Endometrial microvascular endothelial cells (primary cell): ENCODE measurements around the gene PDCD6IP. TPM values are rescaled to one million over a fixed set of nuclear protein-coding genes. Genes with fewer than 3 reads are reported as not detected.
"Not testable (repeated sequence)": the region's sequence is repeated elsewhere in the genome, so short reads cannot be mapped to it uniquely, and the experiment has no call there.

ENCODE experiments used
- in situ Hi-C: cut with HindIII; loops from 2 replicates; pipeline ENCODE4 v1.10.0; 2017; ENCODE audit warnings: low sequenced_read_pairs, low pct_unique_long_range_greater_than_20kb; ENCODE audit errors: inconsistent ontology term
- total RNA-seq: library from RNA; depleted of rRNA; stranded (reverse); fragments of >200 nt; gene quantifications from one replicate; pipeline ENCODE4 v1.2.3, GENCODE V29; 2015; ENCODE audit errors: inconsistent ontology term

Gene PDCD6IP, protein sequence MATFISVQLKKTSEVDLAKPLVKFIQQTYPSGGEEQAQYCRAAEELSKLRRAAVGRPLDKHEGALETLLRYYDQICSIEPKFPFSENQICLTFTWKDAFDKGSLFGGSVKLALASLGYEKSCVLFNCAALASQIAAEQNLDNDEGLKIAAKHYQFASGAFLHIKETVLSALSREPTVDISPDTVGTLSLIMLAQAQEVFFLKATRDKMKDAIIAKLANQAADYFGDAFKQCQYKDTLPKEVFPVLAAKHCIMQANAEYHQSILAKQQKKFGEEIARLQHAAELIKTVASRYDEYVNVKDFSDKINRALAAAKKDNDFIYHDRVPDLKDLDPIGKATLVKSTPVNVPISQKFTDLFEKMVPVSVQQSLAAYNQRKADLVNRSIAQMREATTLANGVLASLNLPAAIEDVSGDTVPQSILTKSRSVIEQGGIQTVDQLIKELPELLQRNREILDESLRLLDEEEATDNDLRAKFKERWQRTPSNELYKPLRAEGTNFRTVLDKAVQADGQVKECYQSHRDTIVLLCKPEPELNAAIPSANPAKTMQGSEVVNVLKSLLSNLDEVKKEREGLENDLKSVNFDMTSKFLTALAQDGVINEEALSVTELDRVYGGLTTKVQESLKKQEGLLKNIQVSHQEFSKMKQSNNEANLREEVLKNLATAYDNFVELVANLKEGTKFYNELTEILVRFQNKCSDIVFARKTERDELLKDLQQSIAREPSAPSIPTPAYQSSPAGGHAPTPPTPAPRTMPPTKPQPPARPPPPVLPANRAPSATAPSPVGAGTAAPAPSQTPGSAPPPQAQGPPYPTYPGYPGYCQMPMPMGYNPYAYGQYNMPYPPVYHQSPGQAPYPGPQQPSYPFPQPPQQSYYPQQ
- 260 TPM for total RNA-seq

DNA sequence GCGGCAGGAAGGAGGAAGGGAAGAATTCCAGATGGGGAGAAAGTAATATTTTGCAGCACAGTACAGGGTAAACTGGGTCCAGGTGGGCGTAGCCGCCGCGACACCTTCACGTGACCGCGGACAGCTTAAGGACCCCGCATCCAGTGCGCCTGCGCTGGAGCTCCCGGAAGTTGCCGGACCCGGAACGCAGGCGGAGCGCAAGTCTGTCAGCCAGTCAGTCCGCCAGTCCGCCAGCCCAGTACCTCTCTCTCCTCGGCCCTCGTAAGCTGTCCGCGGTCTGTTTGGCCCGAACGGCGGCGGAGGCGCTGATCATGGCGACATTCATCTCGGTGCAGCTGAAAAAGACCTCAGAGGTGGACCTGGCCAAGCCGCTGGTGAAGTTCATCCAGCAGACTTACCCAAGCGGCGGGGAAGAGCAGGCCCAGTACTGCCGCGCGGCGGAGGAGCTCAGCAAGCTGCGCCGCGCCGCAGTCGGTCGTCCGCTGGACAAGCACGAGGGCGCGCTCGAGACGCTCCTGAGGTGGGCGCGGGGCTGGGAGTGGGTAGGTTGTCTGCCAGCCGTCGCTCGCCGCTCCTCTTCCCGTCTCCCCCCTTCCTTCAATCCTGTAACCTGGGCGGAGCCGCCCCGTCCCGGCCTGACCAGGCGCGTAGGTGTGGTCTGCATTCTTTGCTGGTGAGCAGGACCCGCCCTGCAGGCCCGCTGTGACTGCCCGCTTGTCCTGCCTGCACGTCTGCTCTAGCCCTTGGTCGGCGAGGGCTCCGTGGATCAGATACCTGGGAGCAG is at the start of gene PDCD6IP:
Gene PDCD6IP (plus strand): TSS at position 213 of the 784 bp plus-strand sequence. CDS start 99 bp downstream, at position 312.
- in situ Hi-C loops = no loop called here

DNA sequence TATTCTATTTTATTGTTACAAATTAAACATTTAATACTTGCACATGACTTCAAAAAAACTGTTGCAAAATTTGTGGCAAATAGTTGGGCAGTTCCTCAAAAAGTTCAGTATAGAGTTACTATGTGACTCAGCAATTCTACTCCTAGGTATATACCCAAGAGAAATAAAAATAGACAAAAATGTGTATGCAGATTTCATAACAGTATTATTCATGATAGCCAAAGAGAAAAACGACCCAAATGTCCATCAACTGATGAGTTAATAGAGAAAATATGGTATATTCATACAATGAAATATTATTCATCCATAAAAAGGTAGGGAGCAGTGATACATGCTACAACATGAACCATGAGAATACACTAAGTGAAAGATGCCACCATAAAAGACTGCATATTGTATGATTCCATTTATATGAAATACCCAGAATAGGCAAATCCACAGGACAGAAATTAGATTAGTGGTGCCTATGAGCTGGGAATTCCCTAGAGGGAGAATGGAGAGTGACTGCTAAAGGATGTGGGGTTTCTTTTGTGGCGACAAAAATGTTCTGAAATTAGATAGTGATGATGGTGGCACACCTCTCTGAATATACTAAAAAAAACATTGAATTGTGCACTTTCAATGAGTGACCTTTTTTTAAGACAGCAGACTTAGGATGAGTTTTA is 48.8 kb upstream of the PDCD6IP start:
- in situ Hi-C loops = no loop called here

DNA sequence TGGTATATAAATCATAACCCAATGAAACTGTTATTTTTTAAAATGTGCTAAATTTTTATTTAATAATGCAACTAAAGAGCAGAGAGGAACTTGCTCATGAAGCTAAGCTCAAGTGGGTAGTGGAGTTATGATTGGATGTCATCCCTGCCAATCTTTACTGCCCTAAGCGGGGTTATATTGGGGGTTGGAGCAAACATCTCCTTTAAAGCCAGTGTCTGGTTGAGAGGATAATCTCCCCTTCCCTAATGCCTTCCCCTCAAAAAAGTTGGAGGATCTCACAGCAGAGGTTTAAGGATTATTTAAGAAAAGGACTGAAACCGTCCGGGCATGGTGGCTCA is 48.2 kb upstream of the PDCD6IP start:
- in situ Hi-C loops = no loop called here

DNA sequence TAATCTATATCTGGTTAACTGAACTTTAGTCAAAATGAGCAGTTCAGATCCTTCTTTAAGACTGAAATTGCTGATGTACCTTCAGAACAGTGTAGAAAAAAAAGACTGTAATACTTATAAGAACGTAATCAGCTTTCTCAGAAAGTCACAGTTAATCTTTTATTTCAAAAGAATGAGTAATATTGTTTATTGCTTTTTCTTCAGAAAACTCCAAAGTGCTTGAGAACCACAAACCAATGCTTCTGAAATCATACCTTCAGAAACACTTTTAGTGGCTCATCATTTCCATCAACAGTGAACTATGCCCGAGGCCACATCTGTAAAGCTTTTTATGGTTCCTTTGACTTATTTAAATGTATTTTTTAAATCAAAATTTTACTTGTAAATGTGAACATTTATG is 47.1 kb upstream of the PDCD6IP start:
- in situ Hi-C loops = no loop called here

DNA sequence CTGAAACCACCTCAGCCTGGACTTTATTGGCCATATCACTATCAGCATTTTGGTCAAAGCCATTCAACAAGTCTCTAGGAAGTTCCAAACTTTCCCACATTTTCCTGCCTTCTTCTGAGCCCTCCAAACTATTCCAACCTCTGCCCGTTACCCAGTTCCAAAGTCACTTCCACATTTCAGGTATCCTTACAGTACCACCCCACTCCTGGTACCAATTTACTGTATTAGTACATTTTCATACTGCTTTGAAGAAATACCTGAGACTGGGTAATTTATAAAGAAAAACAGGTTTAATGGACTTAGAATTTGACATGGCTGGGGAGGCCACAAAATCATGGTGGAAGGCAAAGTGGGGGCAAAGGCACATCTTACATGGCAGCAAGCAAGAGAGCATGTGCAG is 44.0 kb upstream of the PDCD6IP start:
- in situ Hi-C loops = not testable (repeated sequence)

DNA sequence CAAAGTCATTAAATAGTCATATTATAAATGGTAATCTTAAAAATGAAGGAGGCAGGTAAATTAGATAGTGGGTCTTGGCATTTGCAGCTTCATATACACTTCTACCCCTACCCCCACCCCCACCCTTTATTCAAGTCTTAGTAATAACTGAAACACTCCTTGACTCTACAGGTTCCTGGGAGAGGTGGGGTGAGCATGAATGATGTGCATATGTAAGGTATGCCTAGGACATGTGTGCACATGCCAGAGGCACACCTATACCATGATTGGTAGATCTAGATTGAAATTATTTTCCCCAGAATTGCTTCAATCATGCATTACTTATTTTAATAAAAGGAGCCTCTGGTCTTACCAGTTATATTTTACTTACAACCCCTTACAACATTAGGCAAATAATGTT is 40.1 kb upstream of the PDCD6IP start:
- in situ Hi-C loops = no loop called here

DNA sequence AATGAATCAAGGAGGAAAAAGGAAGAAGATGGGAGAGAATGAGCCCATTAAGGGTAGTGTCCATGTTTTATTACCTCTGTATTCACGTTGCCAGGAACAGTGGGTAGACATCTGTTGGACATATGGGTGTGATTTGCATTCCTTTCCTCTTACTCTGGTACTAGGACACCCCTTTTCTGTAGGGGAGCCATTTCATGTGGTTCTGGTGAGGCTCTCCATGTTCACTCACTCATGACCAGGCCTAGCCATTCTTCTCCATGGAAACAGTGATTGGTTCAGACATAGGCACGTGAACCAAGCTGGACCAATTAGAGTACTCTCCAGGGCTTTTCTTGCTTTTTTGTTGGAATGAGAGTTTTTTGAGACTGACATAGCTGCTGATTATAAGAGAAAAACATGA is 39.6 kb upstream of the PDCD6IP start:
- in situ Hi-C loops = no loop called here

DNA sequence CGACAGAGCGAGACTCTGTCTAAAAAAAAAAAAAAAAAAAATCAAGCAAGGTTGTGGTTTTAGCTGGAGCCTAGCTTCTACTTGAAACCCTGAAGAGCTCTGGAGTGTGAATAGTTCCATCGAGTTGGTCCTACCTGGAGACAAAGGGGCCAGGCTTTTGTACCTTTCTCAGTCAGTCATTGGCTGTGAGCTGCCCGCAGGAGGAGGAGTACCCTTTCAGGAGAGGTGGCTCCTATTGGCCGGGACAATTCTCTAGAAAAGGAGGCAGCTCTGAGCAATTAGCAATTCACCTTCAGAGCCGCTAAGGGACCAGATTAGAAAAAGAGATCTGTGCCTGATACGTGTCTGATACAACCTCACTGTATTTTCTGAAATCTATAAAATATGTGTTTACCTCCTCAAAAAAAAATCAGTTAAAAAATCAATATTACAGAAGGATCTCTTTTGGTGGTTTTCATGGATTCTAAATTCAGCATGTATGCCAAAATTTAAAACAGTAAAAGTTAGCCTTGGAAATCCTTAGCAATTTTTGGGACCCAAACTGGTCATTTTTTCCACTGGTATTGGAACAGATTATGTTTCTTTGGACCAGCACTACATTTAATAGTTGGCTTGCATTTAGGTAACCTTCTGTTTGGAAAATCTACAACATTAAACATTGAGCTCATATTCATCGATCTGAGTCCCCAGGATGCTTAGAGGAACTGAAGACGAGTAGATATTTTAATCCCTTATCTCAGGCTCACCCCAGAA is 29.7 kb upstream of the PDCD6IP start:
- in situ Hi-C loops = no loop called here

DNA sequence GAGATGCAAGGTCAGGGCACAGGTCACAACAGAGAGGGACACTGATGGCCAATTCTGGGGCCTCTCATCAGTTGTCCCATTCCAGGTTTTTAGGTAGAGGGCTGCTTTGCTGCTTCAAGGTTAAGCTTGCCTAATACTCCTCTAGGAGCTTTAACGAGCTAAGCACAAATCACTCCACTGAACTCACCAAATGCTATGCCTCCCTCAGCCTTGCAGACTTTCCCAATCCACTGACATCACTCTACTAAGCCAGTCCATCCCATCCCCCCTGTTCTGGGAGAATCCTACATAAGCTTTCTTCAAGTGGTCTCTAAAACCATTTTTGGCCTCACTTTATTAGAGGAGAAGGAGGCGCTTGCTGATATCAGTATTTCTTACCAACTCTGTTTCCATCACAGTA is 24.8 kb upstream of the PDCD6IP start:
- in situ Hi-C loops = no loop called here

DNA sequence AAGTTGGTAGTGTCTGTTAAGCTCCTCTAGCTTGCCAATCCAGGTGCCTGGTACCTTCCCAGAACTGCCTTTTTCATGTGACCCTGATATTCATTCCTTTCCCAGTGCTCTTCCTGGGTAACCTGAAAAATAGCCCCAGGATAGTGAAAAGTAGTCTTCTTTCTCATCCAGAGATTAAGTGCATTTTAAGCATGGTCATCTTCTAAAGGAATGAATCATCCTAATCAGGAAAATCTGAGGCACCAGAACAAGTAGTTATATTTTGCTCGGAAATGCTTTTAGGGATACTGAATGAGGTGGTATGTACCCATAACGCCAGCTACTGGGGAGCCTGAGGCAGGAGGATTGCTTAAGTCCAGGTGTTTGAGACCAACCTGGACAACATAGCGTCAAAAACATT is 23.1 kb upstream of the PDCD6IP start:
- in situ Hi-C loops = no loop called here

DNA sequence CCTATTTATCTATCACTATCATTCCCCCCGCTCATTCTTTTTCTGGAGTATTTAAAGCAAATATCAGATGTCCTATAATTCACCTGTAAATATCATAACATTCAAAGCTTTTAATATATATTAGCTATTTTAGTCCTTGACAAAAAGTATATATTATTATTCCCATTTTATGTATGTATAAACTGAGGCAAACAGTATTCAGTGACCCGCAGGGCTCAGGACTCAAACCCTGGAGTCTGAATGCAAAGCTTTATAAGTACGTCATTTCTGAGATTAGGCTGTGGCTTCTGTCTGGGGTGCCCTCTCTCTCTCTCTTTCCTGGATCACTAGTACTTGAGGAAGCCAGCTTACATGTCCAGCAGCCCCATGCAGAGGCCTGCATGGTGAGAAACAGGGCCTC is 20.4 kb upstream of the PDCD6IP start:
- in situ Hi-C loops = no loop called here

DNA sequence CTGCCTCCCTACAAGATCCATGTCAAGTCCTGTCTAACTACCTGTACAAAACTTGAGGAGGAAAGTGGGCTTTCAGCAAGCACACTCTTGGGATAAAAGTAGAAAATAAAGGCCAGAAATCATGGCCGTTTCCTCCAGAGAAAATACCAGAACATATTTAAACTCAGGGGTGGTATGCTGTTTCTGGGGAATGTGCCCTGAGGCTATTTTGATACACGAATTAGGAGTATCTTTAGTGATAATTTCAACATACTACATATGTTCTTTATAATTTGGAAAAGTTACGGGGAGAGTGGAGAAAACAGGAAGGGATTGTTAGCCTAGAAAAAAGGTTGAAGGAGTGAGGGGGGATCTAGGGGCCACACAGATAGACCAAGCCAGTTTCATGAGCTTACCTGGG is 18.7 kb upstream of the PDCD6IP start:
- in situ Hi-C loops = no loop called here

DNA sequence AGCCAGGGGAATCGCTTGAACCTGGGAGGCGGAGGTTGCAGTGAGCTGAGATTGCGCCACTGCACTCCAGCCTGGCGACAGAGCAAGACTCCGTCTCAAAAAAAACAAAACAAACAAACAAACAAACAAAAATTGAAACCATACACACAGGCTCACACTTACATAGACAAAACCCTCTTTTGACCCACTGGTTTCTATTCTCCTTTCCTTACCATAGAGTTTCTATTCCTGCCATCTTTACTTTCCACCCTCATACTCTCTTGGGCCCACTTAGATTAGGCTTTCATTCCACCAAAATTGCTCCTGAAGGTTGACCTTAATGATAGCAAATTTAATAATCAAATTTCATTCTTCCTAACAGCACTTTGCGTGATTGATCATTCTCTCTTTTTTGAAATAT is 17.0 kb upstream of the PDCD6IP start:
- in situ Hi-C loops = not testable (repeated sequence)

DNA sequence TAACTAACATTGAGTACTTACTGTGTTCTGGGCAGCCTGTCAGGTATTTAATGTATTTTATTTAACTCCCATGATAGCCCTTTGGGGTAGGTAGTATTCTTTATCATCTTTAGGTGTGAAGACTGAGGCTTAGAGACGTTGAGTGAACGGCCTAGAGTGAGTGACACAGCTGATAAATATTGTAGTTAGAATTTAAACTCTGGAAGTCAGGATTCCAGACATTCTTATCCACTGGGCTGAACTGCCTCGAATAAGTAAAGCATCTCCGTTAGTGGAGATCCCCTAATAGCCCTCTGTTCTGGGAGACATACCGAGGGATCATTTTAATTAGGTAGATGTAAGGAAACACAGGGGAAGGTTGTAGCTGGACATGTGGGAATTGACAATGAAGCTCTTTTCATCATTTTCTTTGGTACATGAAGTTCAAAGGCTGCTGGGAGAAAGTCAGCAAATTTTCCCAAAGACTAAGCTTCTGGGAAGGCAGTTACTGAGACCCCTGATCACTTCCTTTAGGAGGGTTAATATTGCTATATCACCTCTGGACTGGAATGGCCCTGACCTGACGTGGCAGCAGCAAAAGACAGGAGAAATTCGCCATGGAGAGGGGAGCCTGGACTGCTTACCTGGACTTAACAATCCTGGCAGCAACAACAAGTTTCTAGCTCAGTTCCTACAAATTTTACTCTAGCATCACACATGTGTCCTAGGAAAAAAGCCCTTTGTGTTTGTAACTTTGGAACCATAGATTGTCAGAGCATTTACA is 11.7 kb upstream of the PDCD6IP start:
- in situ Hi-C loops = no loop called here

DNA sequence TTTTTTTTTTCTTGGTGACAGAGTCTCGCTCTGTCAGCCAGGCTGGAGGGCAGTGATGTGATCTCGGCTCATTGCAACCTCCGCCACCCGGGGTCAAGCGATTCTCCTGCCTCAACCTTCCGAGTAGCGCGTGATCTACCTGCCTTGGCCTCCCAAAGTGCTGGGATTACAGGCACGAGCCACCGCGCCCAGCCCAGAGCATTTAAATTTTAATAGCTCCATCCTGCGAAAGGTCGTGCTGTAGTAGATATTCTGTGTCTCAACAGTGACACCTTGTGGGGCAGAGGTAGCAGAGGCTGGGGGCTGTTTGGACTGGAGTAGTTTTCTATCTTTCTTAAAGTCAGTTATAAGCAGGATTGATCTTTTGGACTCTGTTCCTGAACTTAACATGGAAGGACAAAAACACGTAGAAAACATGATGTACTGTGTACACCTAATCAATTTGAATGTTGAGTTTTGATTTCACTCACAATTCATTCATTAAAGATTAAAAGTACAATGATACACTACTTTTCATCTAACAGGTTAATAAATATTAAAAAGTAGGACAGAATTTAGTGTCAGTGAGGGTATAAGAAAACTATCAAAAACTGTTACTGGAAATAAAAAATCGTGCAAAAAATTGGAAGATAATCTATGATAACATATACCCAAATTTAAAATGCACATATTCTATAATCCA is 11.0 kb upstream of the PDCD6IP start:
- in situ Hi-C loops = no loop called here

DNA sequence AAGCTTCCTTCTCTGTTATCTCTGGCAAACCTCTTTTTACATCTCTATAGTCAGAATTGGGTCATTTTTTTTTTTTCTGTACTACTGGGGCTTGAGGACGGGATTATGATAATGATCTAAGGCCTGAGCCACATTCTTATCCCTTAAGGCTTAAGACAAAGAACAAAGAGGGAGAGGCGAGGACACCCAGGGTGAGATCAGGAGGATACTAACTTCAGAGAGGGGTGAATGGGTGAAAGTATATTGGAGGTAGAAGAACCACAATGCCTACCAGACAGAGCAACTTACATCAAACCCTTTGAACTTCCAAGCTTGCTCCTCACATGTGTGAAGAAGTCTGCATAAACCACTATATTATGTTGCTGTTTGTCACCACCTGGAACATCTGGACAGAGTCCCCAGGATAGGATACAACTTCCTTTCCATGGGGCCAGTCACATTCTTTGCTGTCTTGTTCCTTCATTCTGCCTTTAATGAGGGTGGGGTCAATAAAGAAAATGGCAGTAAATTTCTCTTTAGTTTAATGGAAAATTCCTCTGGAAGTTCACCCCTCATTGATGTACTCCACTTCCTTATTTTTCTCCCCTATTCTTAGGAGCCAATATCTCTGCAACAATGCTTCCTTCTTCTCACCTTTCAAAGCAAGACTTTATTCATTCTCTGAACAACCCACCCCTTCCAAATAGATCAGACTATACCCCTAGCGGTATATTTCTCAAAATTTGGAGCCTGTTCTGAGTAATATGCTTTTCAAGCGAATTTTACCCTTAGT is 9.1 kb upstream of the PDCD6IP start:
- in situ Hi-C loops = no loop called here
